ENCODE measurements around the gene SSBP3.
"Not testable (repeated sequence)": the region's sequence is repeated elsewhere in the genome, so short reads cannot be mapped to it uniquely, and the experiment has no call there.

- not testable (repeated sequence) for TF ChIP-seq CTCF (IDR thresholded peaks at IDR 0.05); SIN3A (IDR thresholded peaks at IDR 0.05; ENCODE audit: borderline replicate concordance, low read depth, low read length)
These were observed 42.6 kb upstream of the SSBP3 start for GRCh38 chr1:54448801-54449200.
